MCF 10A (cell line): ENCODE data around the gene OR1S2. TPM values are rescaled to one million over a fixed set of nuclear protein-coding genes. Genes with fewer than 3 reads are reported as not detected.

ENCODE experiments used
- BruUV-seq: library from RNA; stranded (reverse); fragments of 400-500 nt; replicated peaks from 2 replicates; lab custom pipeline; 2021; lab: Mats Ljungman, UMichigan
- CTCF ChIA-PET: fragments of 300-600 bp; sonication (Branson Sonifier 250); formaldehyde crosslinking; extraction: SDS; loops from one replicate; lab custom pipeline; 2021; ENCODE audit warnings: antibody characterized with exemption, inconsistent platforms; lab: Yijun Ruan, JAX
- POLR2A ChIA-PET: fragments of 300-600, 350-650 bp; sonication (Branson Sonifier 250); formaldehyde crosslinking; extraction: SDS; loops from one replicate; lab custom pipeline; 2020; ENCODE audit warnings: antibody characterized with exemption, inconsistent platforms; lab: Yijun Ruan, JAX
- DNase-seq: peaks from one replicate; pipeline ENCODE4 v3.0.0-alpha.2; 2018; ENCODE audit not compliant: unreplicated experiment
- H3K27ac Mint-ChIP-seq: one replicate; pipeline ENCODE4 v1.8.0; 2022; ENCODE audit warnings: mild to moderate bottlenecking, low read depth, mixed read lengths; ENCODE audit not compliant: unreplicated experiment
- H3K27me3 Mint-ChIP-seq: one replicate; pipeline ENCODE4 v1.8.0; 2022; ENCODE audit warnings: mixed read lengths; ENCODE audit not compliant: insufficient read depth, unreplicated experiment
- H3K36me3 Mint-ChIP-seq: one replicate; pipeline ENCODE4 v1.8.0; 2022; ENCODE audit warnings: mild to moderate bottlenecking, moderate library complexity, mixed read lengths; ENCODE audit not compliant: insufficient read depth, unreplicated experiment
- H3K4me1 Mint-ChIP-seq: one replicate; pipeline ENCODE4 v1.8.0; 2022; ENCODE audit warnings: mixed read lengths; ENCODE audit not compliant: insufficient read depth, unreplicated experiment
- H3K4me3 Mint-ChIP-seq: one replicate; pipeline ENCODE4 v1.8.0; 2022; ENCODE audit warnings: mild to moderate bottlenecking, moderate library complexity, mixed read lengths; ENCODE audit not compliant: unreplicated experiment
- H3K9me3 Mint-ChIP-seq: one replicate; pipeline ENCODE4 v1.8.0; 2022; ENCODE audit warnings: mixed read lengths; ENCODE audit not compliant: unreplicated experiment
- intact Hi-C: fragments of 100-400 bp; cut with micrococcal nuclease; formaldehyde crosslinking; loops from 2 replicates; pipeline ENCODE4 v1.14.1; 2022
- total RNA-seq: library from RNA; stranded (reverse); gene quantifications from 2 replicates; pipeline ENCODE4 v1.2.3, GENCODE V29; 2022
- TF ChIP-seq, protein P1 (sequence below): fragments of 200-600 bp; IDR thresholded peaks from one replicate; pipeline ENCODE4 v1.8.0; 2022; ENCODE audit warnings: antibody characterized with exemption, mild to moderate bottlenecking; ENCODE audit not compliant: unreplicated experiment

The OR1S2 gene
- total RNA-seq, 1 experiment from 2014 or later: not detected

DNA sequence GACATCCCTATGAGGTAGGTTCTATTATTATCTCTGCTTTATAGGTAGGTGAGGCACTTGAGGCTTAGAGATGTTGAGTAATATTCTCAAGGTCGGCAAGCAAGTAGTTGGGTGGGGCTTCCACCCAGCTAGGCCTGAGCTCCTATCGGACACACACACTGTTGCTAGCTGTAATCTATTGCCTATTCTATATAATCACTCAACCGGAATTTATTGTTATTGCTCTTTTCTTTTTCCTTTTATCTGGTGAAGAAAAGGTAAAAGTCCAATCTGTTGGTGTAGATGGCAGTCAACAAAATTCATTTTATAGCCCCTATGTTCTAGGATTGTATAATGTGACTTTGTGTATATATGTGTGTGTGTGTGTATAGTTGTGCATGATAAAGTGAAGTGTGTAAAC lies 11.7 kb downstream of the OR1S2 start:
- CTCF ChIA-PET: no interaction called here
- H3K36me3 Mint-ChIP-seq: no peaks in the 10 kb centered on the region
- H3K27me3 Mint-ChIP-seq: no peaks in the 10 kb centered on the region
- intact Hi-C loops: no loop called here
- H3K4me3 Mint-ChIP-seq: no peak overlapping the region
- no peaks in the 10 kb centered on the region for H3K9me3 Mint-ChIP-seq
- TF ChIP-seq, protein P1, sequence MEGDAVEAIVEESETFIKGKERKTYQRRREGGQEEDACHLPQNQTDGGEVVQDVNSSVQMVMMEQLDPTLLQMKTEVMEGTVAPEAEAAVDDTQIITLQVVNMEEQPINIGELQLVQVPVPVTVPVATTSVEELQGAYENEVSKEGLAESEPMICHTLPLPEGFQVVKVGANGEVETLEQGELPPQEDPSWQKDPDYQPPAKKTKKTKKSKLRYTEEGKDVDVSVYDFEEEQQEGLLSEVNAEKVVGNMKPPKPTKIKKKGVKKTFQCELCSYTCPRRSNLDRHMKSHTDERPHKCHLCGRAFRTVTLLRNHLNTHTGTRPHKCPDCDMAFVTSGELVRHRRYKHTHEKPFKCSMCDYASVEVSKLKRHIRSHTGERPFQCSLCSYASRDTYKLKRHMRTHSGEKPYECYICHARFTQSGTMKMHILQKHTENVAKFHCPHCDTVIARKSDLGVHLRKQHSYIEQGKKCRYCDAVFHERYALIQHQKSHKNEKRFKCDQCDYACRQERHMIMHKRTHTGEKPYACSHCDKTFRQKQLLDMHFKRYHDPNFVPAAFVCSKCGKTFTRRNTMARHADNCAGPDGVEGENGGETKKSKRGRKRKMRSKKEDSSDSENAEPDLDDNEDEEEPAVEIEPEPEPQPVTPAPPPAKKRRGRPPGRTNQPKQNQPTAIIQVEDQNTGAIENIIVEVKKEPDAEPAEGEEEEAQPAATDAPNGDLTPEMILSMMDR: no peak
- no TSS peak for BruUV-seq
- no peak for DNase-seq
- H3K4me1 Mint-ChIP-seq: no peaks in the 10 kb centered on the region
- no peak overlapping the region for H3K27ac Mint-ChIP-seq
- POLR2A ChIA-PET: interaction anchor here (0.6 kb wide), 1 partner anchor 218 kb away, joined by 3 read pairs; no protein-coding TSS in a partner anchor

DNA sequence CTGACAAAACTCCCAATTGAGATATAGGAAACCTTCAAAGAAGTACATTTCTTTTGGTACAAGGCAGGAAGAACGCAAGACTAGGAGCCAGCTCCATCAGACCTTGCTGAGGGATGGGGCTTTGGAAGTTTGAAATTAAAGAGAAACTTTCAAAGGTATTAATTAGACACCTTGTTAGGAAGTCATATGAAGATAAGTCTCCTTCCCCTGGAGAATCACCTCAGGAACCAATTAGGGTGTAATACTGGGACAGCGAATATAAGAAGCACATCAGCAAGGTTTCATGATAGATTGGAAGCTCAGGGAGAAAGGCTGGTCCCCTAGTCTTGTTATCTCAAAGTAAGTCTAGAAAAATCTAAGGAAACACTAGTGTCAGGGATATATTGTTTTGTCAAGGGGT lies 15.2 kb downstream of the OR1S2 start, which contains the start of gene OR9Q2:
Gene OR9Q2 (plus strand): TSS at position 301 of the 400 bp plus-strand sequence. CDS start 1,421 bp downstream, outside the sequence.
- H3K27me3 Mint-ChIP-seq: no peaks in the 10 kb centered on the region
- DNase-seq: no peak
- ChIA-PET POLR2A (no interaction called here), CTCF (interaction anchor here (0.8 kb wide), 1 partner anchor 17 kb away, joined by 3 read pairs; no protein-coding TSS in a partner anchor)
- no peaks in the 10 kb centered on the region for H3K9me3 Mint-ChIP-seq
- no peaks in the 10 kb centered on the region for H3K4me1 Mint-ChIP-seq
- no peak within 1 kb of the TSS for H3K4me3 Mint-ChIP-seq
- no TSS peak for BruUV-seq
- no peak within 1 kb of the TSS for H3K27ac Mint-ChIP-seq
- TF ChIP-seq, protein P1: no peak
- intact Hi-C loops: no loop called here
- H3K36me3 Mint-ChIP-seq: no peaks in the 10 kb centered on the region

DNA sequence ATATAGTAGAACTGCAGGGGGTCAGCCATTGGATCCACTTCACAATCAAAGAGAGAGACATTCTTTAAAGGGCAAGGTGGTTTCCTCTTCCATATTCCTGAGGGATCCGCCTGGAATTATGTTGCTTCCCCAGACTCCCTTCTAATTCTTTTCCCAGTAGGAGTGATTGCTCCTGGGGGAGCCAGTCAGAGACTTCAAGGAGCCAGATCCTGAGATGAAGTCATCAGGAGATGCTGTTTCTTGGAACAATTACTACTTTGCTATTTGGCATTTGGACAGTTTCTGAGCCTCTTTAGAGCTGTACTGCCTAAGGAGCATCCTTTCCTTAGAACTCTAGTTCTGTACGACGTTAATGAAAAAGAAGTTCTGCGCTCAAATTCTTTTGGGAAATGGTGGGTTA lies 17.0 kb downstream of the OR1S2 start:
- no peaks in the 10 kb centered on the region for H3K9me3 Mint-ChIP-seq
- TF ChIP-seq, protein P1: no peak
- H3K27me3 Mint-ChIP-seq: no peaks in the 10 kb centered on the region
- H3K4me3 Mint-ChIP-seq: no peak overlapping the region
- CTCF ChIA-PET: interaction anchor here (0.6 kb wide), 1 partner anchor 33 kb away, joined by 3 read pairs; no protein-coding TSS in a partner anchor
- no peak for DNase-seq
- BruUV-seq: no TSS peak
- H3K27ac Mint-ChIP-seq: no peak overlapping the region
- no peaks in the 10 kb centered on the region for H3K36me3 Mint-ChIP-seq
- intact Hi-C loops: no loop called here
- no peaks in the 10 kb centered on the region for H3K4me1 Mint-ChIP-seq
- POLR2A ChIA-PET: no interaction called here

DNA sequence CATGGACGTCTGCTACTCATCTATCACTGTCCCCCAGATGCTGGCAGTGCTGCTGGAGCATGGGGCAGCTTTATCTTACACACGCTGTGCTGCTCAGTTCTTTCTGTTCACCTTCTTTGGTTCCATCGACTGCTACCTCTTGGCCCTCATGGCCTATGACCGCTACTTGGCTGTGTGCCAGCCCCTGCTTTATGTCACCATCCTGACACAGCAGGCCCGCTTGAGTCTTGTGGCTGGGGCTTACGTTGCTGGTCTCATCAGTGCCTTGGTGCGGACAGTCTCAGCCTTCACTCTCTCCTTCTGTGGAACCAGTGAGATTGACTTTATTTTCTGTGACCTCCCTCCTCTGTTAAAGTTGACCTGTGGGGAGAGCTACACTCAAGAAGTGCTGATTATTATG lies 24.3 kb downstream of the OR1S2 start:
- intact Hi-C loops: no loop called here
- BruUV-seq: no TSS peak
- no peak overlapping the region for H3K4me3 Mint-ChIP-seq
- DNase-seq: no peak
- peaks cover 6% of the 10 kb centered on the region for H3K9me3 Mint-ChIP-seq
- H3K36me3 Mint-ChIP-seq: no peaks in the 10 kb centered on the region
- no peaks in the 10 kb centered on the region for H3K27me3 Mint-ChIP-seq
- CTCF ChIA-PET: interaction anchor here (0.5 to 0.6 kb wide), 3 partner anchors 162 to 1695 kb away, joined by 3 read pairs; no protein-coding TSS in a partner anchor
- TF ChIP-seq, protein P1: no peak
- H3K27ac Mint-ChIP-seq: no peak overlapping the region
- POLR2A ChIA-PET: no interaction called here
- no peaks in the 10 kb centered on the region for H3K4me1 Mint-ChIP-seq
